ENCODE data around the gene MRNIP. TPM values are rescaled to one million over a fixed set of nuclear protein-coding genes. Genes with fewer than 3 reads are reported as not detected.

Gene MRNIP
- total RNA-seq, 1 donor from 2014 or later: 13.1 TPM

GRCh38 chr5:179800696-179801201 is 57.9 kb downstream of the MRNIP start:
- H3K27me3 ChIP-seq (ENCODE audit: low read depth): no peaks in the 10 kb centered on the region
- no peak for DNase-seq
- peaks cover 41% of the 10 kb centered on the region for H3K36me3 ChIP-seq
- no peak overlapping the region for H3K4me3 ChIP-seq
- no peak overlapping the region for H3K27ac ChIP-seq (replicated peaks)
- H3K4me1 ChIP-seq: peaks cover 67% of the 10 kb centered on the region
- intact Hi-C loops (cut with micrococcal nuclease): no loop called here
- H3K9me3 ChIP-seq (replicated peaks): no peaks in the 10 kb centered on the region
- TF ChIP-seq CTCF (IDR thresholded peaks at IDR 0.05; ENCODE audit: borderline replicate concordance): no peak

GRCh38 chr5:179800071-179800695 is 58.4 kb downstream of the MRNIP start:
- Histone ChIP-seq H3K4me1 (peaks cover 67% of the 10 kb centered on the region), H3K36me3 (peaks cover 41% of the 10 kb centered on the region), H3K27me3 (ENCODE audit: low read depth) (no peaks in the 10 kb centered on the region), H3K9me3 (replicated peaks) (no peaks in the 10 kb centered on the region), H3K4me3 (no peak overlapping the region), H3K27ac (replicated peaks) (no peak overlapping the region)
- TF ChIP-seq CTCF (IDR thresholded peaks at IDR 0.05; ENCODE audit: borderline replicate concordance): no peak
- DNase-seq: no peak
- intact Hi-C loops (cut with micrococcal nuclease): no loop called here

- Histone ChIP-seq H3K4me1 (peaks cover 67% of the 10 kb centered on the region), H3K9me3 (replicated peaks) (no peaks in the 10 kb centered on the region), H3K27ac (replicated peaks) (no peak overlapping the region), H3K4me3 (no peak overlapping the region), H3K36me3 (peaks cover 41% of the 10 kb centered on the region), H3K27me3 (ENCODE audit: low read depth) (no peaks in the 10 kb centered on the region)
- TF ChIP-seq CTCF (IDR thresholded peaks at IDR 0.05; ENCODE audit: borderline replicate concordance): no peak
- no peak for DNase-seq
- intact Hi-C loops (cut with micrococcal nuclease): loop anchor here (5.0 kb wide), 1 partner anchor 37 kb away; no protein-coding TSS in a partner anchor
Observed at GRCh38 chr5:179799644-179799973, 59.0 kb downstream of the MRNIP start.

GRCh38 chr5:179798771-179799643 is 59.6 kb downstream of the MRNIP start:
- H3K36me3 ChIP-seq: peaks cover 41% of the 10 kb centered on the region

More at GRCh38 chr5:179798771-179799643, 59.6 kb downstream of the MRNIP start:
- intact Hi-C loops (cut with micrococcal nuclease): loop anchor here (5.0 kb wide), 1 partner anchor 37 kb away; no protein-coding TSS in a partner anchor
- no peak overlapping the region for H3K27ac ChIP-seq (replicated peaks)
- no peak for DNase-seq
- H3K9me3 ChIP-seq (replicated peaks): no peaks in the 10 kb centered on the region
- no peak overlapping the region for H3K4me3 ChIP-seq
- no peaks in the 10 kb centered on the region for H3K27me3 ChIP-seq (ENCODE audit: low read depth)
- no peak for TF ChIP-seq CTCF (IDR thresholded peaks at IDR 0.05; ENCODE audit: borderline replicate concordance)
- H3K4me1 ChIP-seq: peaks cover 67% of the 10 kb centered on the region
